WTC11 (cell line): ENCODE results near the gene SCAF11. TPM values are rescaled to one million over a fixed set of nuclear protein-coding genes. Genes with fewer than 3 reads are reported as not detected.

Source experiments
- ATAC-seq: fragments of 200-7000 bp; cut with Tn5 transposase; 2 replicates; pipeline ENCODE4 v1.10.0; 2021; ENCODE audit warnings: mild to moderate bottlenecking, moderate library complexity
- CTCF ChIA-PET: fragments of 300-600 bp; sonication (Branson Sonifier 250); formaldehyde crosslinking; loops from one replicate; lab custom pipeline; 2021; ENCODE audit warnings: antibody characterized with exemption; lab: Charles Lee
- POLR2A ChIA-PET: fragments of 350-600 bp; sonication (Branson Sonifier 250); formaldehyde crosslinking; loops from one replicate; lab custom pipeline; 2021; ENCODE audit warnings: antibody characterized with exemption; lab: Charles Lee
- DNase-seq: peaks from one replicate; pipeline ENCODE4 v3.0.0; 2021; ENCODE audit warnings: low spot score
- H3K27ac Mint-ChIP-seq: 2 replicates; pipeline ENCODE4 v1.8.0; 2021; ENCODE audit warnings: mixed read lengths
- H3K27me3 Mint-ChIP-seq: 2 replicates; pipeline ENCODE4 v1.8.0; 2021; ENCODE audit warnings: low read depth, mild to moderate bottlenecking, moderate library complexity, mixed read lengths
- H3K36me3 Mint-ChIP-seq: 2 replicates; pipeline ENCODE4 v1.8.0; 2021; ENCODE audit warnings: mixed read lengths
- H3K4me1 Mint-ChIP-seq: 2 replicates; pipeline ENCODE4 v1.8.0; 2022; ENCODE audit warnings: mixed read lengths
- H3K4me3 Mint-ChIP-seq: 2 replicates; pipeline ENCODE4 v1.8.0; 2021; ENCODE audit warnings: mild to moderate bottlenecking, moderate library complexity, mixed read lengths
- H3K9me3 Mint-ChIP-seq: 2 replicates; pipeline ENCODE4 v1.8.0; 2021; ENCODE audit warnings: mixed read lengths
- ATF6 ChIP-seq: sonication (generic); formaldehyde crosslinking; IDR thresholded peaks from 2 replicates; pipeline ENCODE4 v1.8.1; 2023; ENCODE audit warnings: mild to moderate bottlenecking, missing genetic modification reagents
- CBFB ChIP-seq: sonication (generic); formaldehyde crosslinking; IDR thresholded peaks from 2 replicates; pipeline ENCODE4 v1.8.1; 2022; ENCODE audit warnings: mild to moderate bottlenecking, low read depth, missing genetic modification reagents
- CTCF ChIP-seq: fragments of 200-600 bp; IDR thresholded peaks from 2 replicates; pipeline ENCODE4 v1.8.0; 2022; ENCODE audit warnings: antibody characterized with exemption
- EMX1 ChIP-seq: fragments of 250-450 bp; sonication (Bioruptor Pico); IDR thresholded peaks from 2 replicates; pipeline ENCODE4 v1.8.0; 2021; ENCODE audit warnings: mild to moderate bottlenecking
- FOXK1 ChIP-seq: sonication (generic); formaldehyde crosslinking; IDR thresholded peaks from 2 replicates; pipeline ENCODE4 v1.8.0; 2022; ENCODE audit warnings: mild to moderate bottlenecking, moderate library complexity, missing genetic modification reagents
- GTF2I ChIP-seq: fragments of 250-450 bp; sonication (Bioruptor Pico); conservative IDR thresholded peaks from 2 replicates; pipeline ENCODE4 v1.4.0; 2021; ENCODE audit warnings: mild to moderate bottlenecking
- IRF1 ChIP-seq: sonication (generic); formaldehyde crosslinking; IDR thresholded peaks from 2 replicates; pipeline ENCODE4 v1.8.0; 2023; ENCODE audit warnings: missing genetic modification reagents
- MYBL2 ChIP-seq: sonication (generic); formaldehyde crosslinking; IDR thresholded peaks from 2 replicates; pipeline ENCODE4 v1.8.1; 2023; ENCODE audit warnings: mild to moderate bottlenecking, moderate library complexity, missing genetic modification reagents
- TCF7 ChIP-seq: sonication (generic); formaldehyde crosslinking; IDR thresholded peaks from 2 replicates; pipeline ENCODE4 v1.8.0; 2022; ENCODE audit warnings: mild to moderate bottlenecking, low read depth, missing genetic modification reagents, moderate library complexity
- ZNF121 ChIP-seq: sonication (generic); formaldehyde crosslinking; IDR thresholded peaks from 2 replicates; pipeline ENCODE4 v1.8.0; 2023; ENCODE audit warnings: missing genetic modification reagents
- ZNF281 ChIP-seq: sonication (generic); formaldehyde crosslinking; IDR thresholded peaks from 2 replicates; pipeline ENCODE4 v1.8.0; 2023; ENCODE audit warnings: mild to moderate bottlenecking, missing genetic modification reagents
- ZNF317 ChIP-seq: sonication (generic); formaldehyde crosslinking; IDR thresholded peaks from 2 replicates; pipeline ENCODE4 v1.8.1; 2023; ENCODE audit warnings: low read depth, mild to moderate bottlenecking, moderate library complexity, missing genetic modification reagents, borderline replicate concordance
- ZNF532 ChIP-seq: fragments of 250-450 bp; sonication (Bioruptor Pico); IDR thresholded peaks from 2 replicates; pipeline ENCODE4 v1.9.0; 2021; ENCODE audit warnings: mild to moderate bottlenecking, borderline replicate concordance
- ZSCAN18 ChIP-seq: fragments of 250-450 bp; sonication (Bioruptor Pico); IDR thresholded peaks from 2 replicates; pipeline ENCODE4 v2.1.2; 2022; ENCODE audit warnings: mild to moderate bottlenecking, moderate library complexity
- total RNA-seq: library from RNA; stranded (reverse); gene quantifications from 3 replicates; pipeline ENCODE4 v1.2.3, GENCODE V29; 2021
- TF ChIP-seq, protein P1 (sequence below): fragments of 250-450 bp; sonication (Bioruptor Pico); IDR thresholded peaks from 2 replicates; pipeline ENCODE4 v1.9.0; 2021; ENCODE audit warnings: moderate library complexity, mild to moderate bottlenecking, inconsistent platforms, borderline replicate concordance
- TF ChIP-seq, protein P2 (sequence below): sonication (generic); formaldehyde crosslinking; IDR thresholded peaks from 2 replicates; pipeline ENCODE4 v1.8.1; 2022; ENCODE audit warnings: low read depth, mild to moderate bottlenecking, moderate library complexity, missing genetic modification reagents, borderline replicate concordance

The SCAF11 gene
- total RNA-seq, 1 experiment from 2014 or later, result 72.6 TPM

DNA sequence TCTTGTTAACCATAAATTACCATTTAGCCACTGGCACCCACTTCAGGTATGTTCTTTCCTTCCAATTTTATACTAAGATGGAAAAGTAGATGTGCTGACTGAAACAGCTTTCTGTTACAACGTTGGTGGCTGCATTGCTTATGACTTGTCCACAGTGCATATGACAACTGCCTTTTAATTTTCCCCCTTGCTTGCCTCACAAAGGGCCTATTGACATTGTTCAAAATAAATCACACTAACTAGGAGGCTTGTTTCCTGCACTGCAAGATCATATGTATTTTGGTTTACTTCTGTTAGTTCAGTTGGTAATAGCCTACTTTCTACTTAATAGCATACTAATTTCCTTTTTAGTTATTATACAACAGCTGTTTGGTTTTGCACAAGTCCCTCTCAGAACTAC is 55.4 kb downstream of the SCAF11 start (continued):
- TF ChIP-seq, protein P1, sequence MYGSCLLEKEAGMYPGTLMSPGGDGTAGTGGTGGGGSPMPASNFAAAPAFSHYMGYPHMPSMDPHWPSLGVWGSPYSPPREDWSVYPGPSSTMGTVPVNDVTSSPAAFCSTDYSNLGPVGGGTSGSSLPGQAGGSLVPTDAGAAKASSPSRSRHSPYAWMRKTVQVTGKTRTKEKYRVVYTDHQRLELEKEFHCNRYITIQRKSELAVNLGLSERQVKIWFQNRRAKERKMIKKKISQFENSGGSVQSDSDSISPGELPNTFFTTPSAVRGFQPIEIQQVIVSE (CRISPR knock-in tag), result no peak
- TF ChIP-seq IRF1 (CRISPR knock-in tag), result no peak
- TF ChIP-seq, protein P2, sequence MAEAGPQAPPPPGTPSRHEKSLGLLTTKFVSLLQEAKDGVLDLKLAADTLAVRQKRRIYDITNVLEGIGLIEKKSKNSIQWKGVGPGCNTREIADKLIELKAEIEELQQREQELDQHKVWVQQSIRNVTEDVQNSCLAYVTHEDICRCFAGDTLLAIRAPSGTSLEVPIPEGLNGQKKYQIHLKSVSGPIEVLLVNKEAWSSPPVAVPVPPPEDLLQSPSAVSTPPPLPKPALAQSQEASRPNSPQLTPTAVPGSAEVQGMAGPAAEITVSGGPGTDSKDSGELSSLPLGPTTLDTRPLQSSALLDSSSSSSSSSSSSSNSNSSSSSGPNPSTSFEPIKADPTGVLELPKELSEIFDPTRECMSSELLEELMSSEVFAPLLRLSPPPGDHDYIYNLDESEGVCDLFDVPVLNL (CRISPR knock-in tag), result no peak
- no peak for TF ChIP-seq TCF7 (CRISPR knock-in tag)
- no peak for TF ChIP-seq ZSCAN18
- no peak for TF ChIP-seq ZNF317 (CRISPR knock-in tag)
- TF ChIP-seq ZNF532 (CRISPR knock-in tag), result no peak
- TF ChIP-seq CTCF, result no peak
- TF ChIP-seq, all 79 proteins: peak for 0

- ATAC-seq (no peak), DNase-seq (no peak)
- CTCF ChIA-PET, result no interaction called here
- Mint-ChIP-seq H3K9me3 (no peaks in the 10 kb centered on the region), H3K27me3 (no peaks in the 10 kb centered on the region), H3K27ac (no peak overlapping the region), H3K4me3 (no peak overlapping the region), H3K4me1 (peaks cover 6% of the 10 kb centered on the region; the same call in 1 of the 2 replicates)
- POLR2A ChIA-PET, result interaction anchor here (0.6 kb wide), 1 partner anchor 12 kb away, joined by 8 read pairs; no protein-coding TSS in a partner anchor
- TF ChIP-seq FOXK1 (no peak), EMX1 (no peak), CBFB (no peak), ZNF121 (CRISPR knock-in tag) (no peak), GTF2I (no peak), MYBL2 (CRISPR knock-in tag) (no peak), ATF6 (CRISPR knock-in tag) (no peak), ZNF281 (CRISPR knock-in tag) (no peak), IRF1 (CRISPR knock-in tag) (no peak)
- TF ChIP-seq, all 79 proteins: peak for 0
- peaks cover 15% of the 10 kb centered on the region for H3K36me3 Mint-ChIP-seq
Measured at GRCh38 chr12:45933504-45933903, 56.9 kb downstream of the SCAF11 start.
